ENCODE measurements around the gene MYO1B. TPM values are rescaled to one million over a fixed set of nuclear protein-coding genes. Genes with fewer than 3 reads are reported as not detected.

The MYO1B gene
- total and polyA plus RNA-seq, 12 donors, result 8.7 to 32.4 (median 14.4) TPM

DNA sequence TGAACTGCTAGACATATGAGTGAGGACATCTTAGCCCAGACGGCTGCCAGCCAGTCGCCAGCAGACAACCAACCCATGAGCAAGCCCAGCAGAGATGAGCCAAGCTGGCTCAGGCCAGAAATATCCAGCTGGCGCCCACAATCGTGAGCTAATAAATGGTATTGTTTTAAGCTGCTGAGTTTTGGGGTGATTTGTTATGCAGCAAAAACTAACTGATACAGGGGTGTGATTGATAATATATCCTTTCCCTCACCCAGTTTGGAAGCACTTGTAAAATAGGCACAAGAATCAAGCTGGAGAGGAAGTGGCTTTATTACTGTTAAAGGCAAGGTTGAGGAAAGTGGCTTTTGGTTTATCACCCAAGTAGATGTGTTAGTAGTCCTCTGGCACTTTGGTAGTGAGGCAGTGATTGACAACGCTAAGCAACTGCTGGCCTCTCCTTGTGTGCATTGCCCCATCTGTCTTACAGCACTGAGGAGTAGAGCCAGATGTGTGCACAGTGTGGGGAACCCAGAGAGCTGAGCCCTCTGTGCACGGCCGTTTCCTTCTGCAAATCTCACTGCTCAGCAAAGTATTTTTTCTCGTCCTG lies 110.1 kb downstream of the MYO1B start:
- Histone ChIP-seq H3K36me3 (peaks cover 0 to 20% (median 0%) of the 10 kb centered on the region in 9 donors), H3K9me3 (no peaks in the 10 kb centered on the region), H3K27me3 (no peaks in the 10 kb centered on the region), H3K4me3 (no peak overlapping the region), H3K4me1 (peaks cover 0 to 32% (median 13%) of the 10 kb centered on the region in 9 donors), H3K27ac (no peak overlapping the region)
- TF ChIP-seq, protein P1, sequence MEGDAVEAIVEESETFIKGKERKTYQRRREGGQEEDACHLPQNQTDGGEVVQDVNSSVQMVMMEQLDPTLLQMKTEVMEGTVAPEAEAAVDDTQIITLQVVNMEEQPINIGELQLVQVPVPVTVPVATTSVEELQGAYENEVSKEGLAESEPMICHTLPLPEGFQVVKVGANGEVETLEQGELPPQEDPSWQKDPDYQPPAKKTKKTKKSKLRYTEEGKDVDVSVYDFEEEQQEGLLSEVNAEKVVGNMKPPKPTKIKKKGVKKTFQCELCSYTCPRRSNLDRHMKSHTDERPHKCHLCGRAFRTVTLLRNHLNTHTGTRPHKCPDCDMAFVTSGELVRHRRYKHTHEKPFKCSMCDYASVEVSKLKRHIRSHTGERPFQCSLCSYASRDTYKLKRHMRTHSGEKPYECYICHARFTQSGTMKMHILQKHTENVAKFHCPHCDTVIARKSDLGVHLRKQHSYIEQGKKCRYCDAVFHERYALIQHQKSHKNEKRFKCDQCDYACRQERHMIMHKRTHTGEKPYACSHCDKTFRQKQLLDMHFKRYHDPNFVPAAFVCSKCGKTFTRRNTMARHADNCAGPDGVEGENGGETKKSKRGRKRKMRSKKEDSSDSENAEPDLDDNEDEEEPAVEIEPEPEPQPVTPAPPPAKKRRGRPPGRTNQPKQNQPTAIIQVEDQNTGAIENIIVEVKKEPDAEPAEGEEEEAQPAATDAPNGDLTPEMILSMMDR (IDR thresholded peaks at IDR 0.05), result no peak
- no peak for DNase-seq
- intact Hi-C loops (cut with DNase I), result no loop called here
- 92 to 97% methylated on average over 8 of the region's 8 CpGs for WGBS, 2 donors
- no peak for ATAC-seq

DNA sequence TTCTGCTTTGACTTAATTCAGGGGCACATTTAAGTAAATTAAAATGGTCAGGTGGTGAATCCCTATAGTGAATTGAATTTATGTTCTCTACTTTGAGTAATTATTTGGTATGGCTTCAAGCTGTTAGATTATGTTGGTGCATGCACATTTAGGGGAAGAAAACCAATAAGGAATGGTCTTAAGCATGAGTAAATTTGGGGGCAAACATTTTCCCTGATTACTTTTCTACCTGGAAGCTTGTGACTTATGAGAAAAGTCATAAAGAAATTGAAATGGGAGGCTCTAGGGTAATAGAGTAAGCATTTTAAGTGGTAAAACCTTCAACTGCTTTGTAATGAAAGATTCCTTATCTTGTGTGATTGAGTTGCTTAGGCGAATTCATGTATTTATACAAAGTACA lies 112.5 kb downstream of the MYO1B start:
- WGBS, 2 donors, result 89 to 91% methylated on average over 1 of the region's 1 CpG
- no peaks in the 10 kb centered on the region for H3K27me3 ChIP-seq
- peaks cover 0 to 32% (median 0%) of the 10 kb centered on the region in 9 donors for H3K36me3 ChIP-seq
- H3K27ac ChIP-seq, result no peak overlapping the region
- no peaks in the 10 kb centered on the region for H3K9me3 ChIP-seq
- peaks cover 0 to 27% (median 11%) of the 10 kb centered on the region in 9 donors for H3K4me1 ChIP-seq
- intact Hi-C loops (cut with DNase I), result no loop called here
- H3K4me3 ChIP-seq, result no peak overlapping the region
- no peak for DNase-seq
- no peak for ATAC-seq
- TF ChIP-seq, protein P1 (IDR thresholded peaks at IDR 0.05), result no peak

DNA sequence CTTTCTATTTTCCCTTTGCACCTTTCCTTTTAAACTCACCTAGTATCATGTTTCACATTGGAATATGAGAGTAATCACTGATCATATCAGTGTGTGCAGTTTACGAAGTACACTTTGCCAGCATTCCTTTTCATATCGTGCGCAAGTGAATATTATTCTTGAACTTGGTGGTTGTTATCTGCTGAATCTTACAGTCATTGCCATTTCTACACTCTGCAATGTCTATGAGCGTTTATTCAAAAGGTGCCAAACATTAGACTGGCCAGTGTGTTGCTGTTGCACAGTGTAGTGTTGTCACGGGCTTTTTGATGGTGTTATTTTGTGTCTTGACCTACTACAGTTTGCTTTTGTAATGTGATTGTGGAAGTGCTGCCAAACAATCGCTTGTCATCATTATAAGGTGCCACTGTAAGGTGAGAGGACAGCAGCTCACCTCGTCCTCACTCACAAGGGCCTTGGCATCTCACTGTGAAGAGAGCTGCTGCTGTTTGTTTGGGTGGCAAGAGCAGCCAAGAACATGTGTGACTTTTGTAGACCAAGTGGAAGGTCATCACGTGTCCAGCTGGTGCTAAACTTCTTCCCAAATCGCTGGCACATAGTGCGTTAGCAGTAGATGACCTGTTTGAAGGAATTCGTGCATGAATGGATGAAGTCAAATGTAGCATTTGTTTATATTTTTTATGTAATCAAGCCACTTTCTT lies 113.3 kb downstream of the MYO1B start:
- no peak for DNase-seq
- intact Hi-C loops (cut with DNase I), result no loop called here
- peaks cover 0 to 39% (median 0%) of the 10 kb centered on the region in 9 donors for H3K36me3 ChIP-seq
- peak in 2 of 8 donors; percentile 64 to 94 for ATAC-seq
- peaks cover 0 to 23% (median 9%) of the 10 kb centered on the region in 9 donors for H3K4me1 ChIP-seq
- TF ChIP-seq, protein P1 (IDR thresholded peaks at IDR 0.05), result no peak
- no peaks in the 10 kb centered on the region for H3K27me3 ChIP-seq
- H3K27ac ChIP-seq, result peak overlapping the region in 3 of 10 donors; percentile 5 to 22 (median 16)
- H3K4me3 ChIP-seq, result no peak overlapping the region
- WGBS, 2 donors, result 51 to 74% methylated on average over 11 of the region's 11 CpGs
- H3K9me3 ChIP-seq, result no peaks in the 10 kb centered on the region

DNA sequence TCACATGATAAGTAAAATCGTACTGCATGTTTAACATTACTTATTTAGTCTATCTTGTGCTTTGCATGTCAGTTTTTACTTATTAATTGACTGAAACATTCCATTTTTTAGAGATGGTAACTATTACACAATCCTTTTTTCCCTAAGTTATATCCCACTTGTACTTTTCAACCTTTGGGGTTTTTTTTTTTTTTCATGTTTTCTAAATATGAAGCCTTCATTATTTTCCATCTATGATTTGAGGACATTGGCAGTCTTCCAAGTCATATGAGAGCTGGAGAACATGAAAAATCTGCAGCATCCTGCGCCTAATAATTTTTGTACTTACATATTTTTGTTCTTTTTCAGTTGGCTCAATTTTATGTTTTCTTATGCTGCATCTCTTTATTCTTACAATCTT lies 113.9 kb downstream of the MYO1B start:
- intact Hi-C loops (cut with DNase I), result no loop called here
- H3K9me3 ChIP-seq, result no peaks in the 10 kb centered on the region
- DNase-seq (no peak), ATAC-seq (peak in 1 of 8 donors; percentile 31)
- H3K4me1 ChIP-seq, result peaks cover 0 to 23% (median 9%) of the 10 kb centered on the region in 9 donors
- peak overlapping the region in 3 of 10 donors; percentile 5 to 22 (median 16) for H3K27ac ChIP-seq
- no peaks in the 10 kb centered on the region for H3K27me3 ChIP-seq
- TF ChIP-seq, protein P1 (IDR thresholded peaks at IDR 0.05), result no peak
- H3K4me3 ChIP-seq, result no peak overlapping the region
- H3K36me3 ChIP-seq, result peaks cover 0 to 45% (median 0%) of the 10 kb centered on the region in 9 donors
- WGBS, 2 donors, result 63% methylated on average over 2 of the region's 2 CpGs
